ENCODE measurements around the gene ZG16B.

- no peak for TF ChIP-seq YY1 (IDR thresholded peaks at IDR 0.05; ENCODE audit: insufficient read depth, insufficient read length)
- no peak for TF ChIP-seq ZNF274 (IDR thresholded peaks at IDR 0.05; ENCODE audit: low read depth, low read length)
- no peak for TF ChIP-seq SUZ12 (IDR thresholded peaks at IDR 0.05; ENCODE audit: extremely low read depth, insufficient read depth, insufficient read length)
Observed at GRCh38 chr16:2846511-2847310, 16.6 kb downstream of the ZG16B start.
